Fibroblast of gingiva (primary cell): ENCODE results near the gene GPR137C.

ENCODE experiments used
- DNase-seq: peaks from one replicate; pipeline ENCODE4 v3.0.0-alpha.2; 2011; ENCODE audit warnings: low read depth

The GPR137C gene

DNA sequence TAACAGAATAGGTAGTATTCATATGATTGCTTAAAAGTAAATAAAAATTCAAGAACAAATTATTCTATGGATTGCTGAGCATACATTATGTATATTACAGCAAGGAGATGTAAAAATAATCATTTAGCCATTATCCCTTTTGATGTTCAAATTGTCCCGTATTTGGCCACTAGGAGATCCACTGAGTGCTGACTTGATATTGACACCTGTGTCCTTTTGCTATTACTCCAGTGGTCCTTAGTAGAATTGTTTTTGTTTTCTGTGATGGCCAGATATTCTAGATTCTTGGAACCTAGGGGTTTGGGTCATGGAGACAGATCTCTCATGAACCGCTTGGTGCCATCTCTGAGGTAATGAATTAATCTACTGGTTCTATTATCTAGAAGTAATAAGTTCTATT, 126.0 kb downstream of the GPR137C start:
- no peak for DNase-seq

DNA sequence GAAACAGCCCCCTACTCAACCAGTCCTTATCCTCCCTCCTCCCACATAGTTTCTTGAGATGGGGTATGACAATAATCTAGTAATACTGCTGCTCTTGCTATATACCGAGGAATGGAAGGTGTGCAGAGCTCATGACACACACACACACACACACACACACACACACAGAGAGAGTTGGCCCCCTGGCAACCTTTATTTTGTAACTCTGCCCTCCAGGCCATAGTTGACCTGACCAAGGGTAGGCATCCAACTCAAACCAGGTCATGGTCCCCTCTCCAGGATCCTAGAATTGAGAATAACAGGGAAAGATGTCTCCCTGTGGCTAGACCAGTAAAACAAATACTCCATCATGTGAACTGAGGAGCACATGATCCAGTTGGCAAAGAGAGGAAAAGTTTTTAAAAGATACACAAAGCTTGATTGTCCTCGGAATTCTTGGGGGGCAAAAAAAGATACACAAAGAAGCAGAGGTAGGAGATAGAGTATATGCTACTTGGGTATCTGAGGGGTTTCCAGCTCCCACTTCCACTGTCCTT, 131.4 kb downstream of the GPR137C start:
- no peak for DNase-seq

- no peak for DNase-seq
Measured at GRCh38 chr14:52686176-52686575, 133.5 kb downstream of the GPR137C start.
